Measurements from ENCODE around the gene HEXIM1. TPM values are rescaled to one million over a fixed set of nuclear protein-coding genes. Genes with fewer than 3 reads are reported as not detected.

The HEXIM1 gene
- total and polyA plus RNA-seq, 2 experiments from 2014 or later: 13.5 to 17.1 TPM

DNA sequence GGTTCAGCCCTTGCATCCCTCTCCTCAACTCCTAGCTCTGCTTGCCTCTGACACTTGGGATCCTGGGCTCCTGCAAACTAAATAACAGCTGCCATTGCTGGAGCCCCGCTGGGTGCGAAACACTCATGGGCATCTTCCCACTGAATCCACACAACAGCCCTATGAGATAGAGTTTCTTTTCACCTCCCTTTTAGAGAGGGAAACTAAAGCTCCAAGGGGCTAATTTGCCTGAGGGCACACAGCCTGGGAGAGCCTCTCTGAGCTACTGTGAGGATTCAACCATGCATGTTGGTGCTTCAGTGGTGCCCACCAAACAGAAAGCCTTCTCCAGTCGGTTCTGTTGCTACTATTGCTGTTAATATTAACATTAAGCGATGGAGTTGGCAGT, 8.7 kb upstream of the HEXIM1 start:
- Histone ChIP-seq H3K4me2 (no peak overlapping the region), H3K4me3 (no peak overlapping the region), H3K4me1 (ENCODE audit: insufficient read depth) (peaks cover 20% of the 10 kb centered on the region), H3K27ac (no peak overlapping the region), H4K20me1 (ENCODE audit: insufficient read depth, poor library complexity, severe bottlenecking) (no peaks in the 10 kb centered on the region), H2AFZ (no peak overlapping the region), H3K27me3 (no peaks in the 10 kb centered on the region), H3K9me2 (replicated peaks; ENCODE audit: insufficient read depth) (no peaks in the 10 kb centered on the region), H3K9me3 (ENCODE audit: low read depth) (no peaks in the 10 kb centered on the region), H3K36me3 (replicated peaks; ENCODE audit: insufficient read depth, low read depth) (no peaks in the 10 kb centered on the region), H3K79me2 (peaks cover 4% of the 10 kb centered on the region)
- TF ChIP-seq EZH2phosphoT487 (IDR thresholded peaks at IDR 0.05; ENCODE audit: low read depth, severe bottlenecking, unreplicated experiment) (no peak), EZH2 (IDR thresholded peaks at IDR 0.05; ENCODE audit: borderline replicate concordance) (no peak)
- TF ChIP-seq, protein P1, sequence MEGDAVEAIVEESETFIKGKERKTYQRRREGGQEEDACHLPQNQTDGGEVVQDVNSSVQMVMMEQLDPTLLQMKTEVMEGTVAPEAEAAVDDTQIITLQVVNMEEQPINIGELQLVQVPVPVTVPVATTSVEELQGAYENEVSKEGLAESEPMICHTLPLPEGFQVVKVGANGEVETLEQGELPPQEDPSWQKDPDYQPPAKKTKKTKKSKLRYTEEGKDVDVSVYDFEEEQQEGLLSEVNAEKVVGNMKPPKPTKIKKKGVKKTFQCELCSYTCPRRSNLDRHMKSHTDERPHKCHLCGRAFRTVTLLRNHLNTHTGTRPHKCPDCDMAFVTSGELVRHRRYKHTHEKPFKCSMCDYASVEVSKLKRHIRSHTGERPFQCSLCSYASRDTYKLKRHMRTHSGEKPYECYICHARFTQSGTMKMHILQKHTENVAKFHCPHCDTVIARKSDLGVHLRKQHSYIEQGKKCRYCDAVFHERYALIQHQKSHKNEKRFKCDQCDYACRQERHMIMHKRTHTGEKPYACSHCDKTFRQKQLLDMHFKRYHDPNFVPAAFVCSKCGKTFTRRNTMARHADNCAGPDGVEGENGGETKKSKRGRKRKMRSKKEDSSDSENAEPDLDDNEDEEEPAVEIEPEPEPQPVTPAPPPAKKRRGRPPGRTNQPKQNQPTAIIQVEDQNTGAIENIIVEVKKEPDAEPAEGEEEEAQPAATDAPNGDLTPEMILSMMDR (IDR thresholded peaks at IDR 0.05; ENCODE audit: poor library complexity): no peak
- 86% methylated on average over 4 of the region's 4 CpGs for WGBS (ENCODE audit: low lambda C conversion rate, missing lambda C conversion rate)
- no peak for DNase-seq (ENCODE audit: low spot score)

DNA sequence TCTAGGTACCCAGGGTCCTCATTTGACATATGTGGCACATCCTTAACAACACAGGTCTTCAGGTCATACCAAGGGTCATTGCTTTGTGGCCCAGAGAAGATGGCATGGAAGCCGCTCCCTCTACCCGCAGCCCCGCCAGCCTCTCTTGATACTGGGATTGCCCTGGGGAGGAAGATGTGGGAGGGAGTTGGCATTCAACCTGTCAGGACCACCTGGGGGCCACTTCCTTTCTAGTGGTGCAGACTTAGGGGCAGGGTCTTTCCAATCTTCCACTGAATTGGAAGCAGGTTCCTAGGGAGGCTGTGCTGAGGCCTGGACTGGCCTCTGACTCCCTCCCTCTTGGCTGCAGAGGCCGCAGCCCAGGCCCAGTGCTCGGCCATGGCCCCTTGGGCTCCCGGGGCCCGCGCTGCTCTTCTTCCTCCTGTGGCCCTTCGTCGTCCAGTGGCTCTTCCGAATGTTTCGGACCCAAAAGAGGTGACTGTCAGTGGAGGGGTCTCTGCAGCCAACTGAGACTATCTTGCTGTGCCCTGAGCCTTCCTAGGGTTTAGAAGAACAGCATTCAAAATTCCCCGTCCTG, 5.1 kb upstream of the HEXIM1 start:
- no peaks in the 10 kb centered on the region for H4K20me1 ChIP-seq (ENCODE audit: insufficient read depth, poor library complexity, severe bottlenecking)
- H3K9me2 ChIP-seq (replicated peaks; ENCODE audit: insufficient read depth): no peaks in the 10 kb centered on the region
- peak overlapping the region; percentile 95 for H3K27ac ChIP-seq
- no peak for TF ChIP-seq EZH2 (IDR thresholded peaks at IDR 0.05; ENCODE audit: borderline replicate concordance)
- TF ChIP-seq, protein P1 (IDR thresholded peaks at IDR 0.05; ENCODE audit: poor library complexity): no peak
- no peak for TF ChIP-seq EZH2phosphoT487 (IDR thresholded peaks at IDR 0.05; ENCODE audit: low read depth, severe bottlenecking, unreplicated experiment)
- WGBS (ENCODE audit: low lambda C conversion rate, missing lambda C conversion rate): 88% methylated on average over 13 of the region's 13 CpGs
- no peak overlapping the region for H3K4me3 ChIP-seq
- no peaks in the 10 kb centered on the region for H3K36me3 ChIP-seq (replicated peaks; ENCODE audit: insufficient read depth, low read depth)
- no peak for DNase-seq (ENCODE audit: low spot score)
- no peaks in the 10 kb centered on the region for H3K9me3 ChIP-seq (ENCODE audit: low read depth)
- H3K4me1 ChIP-seq (ENCODE audit: insufficient read depth): peaks cover 27% of the 10 kb centered on the region
- peak overlapping the region; percentile 89 for H2AFZ ChIP-seq
- no peaks in the 10 kb centered on the region for H3K27me3 ChIP-seq
- H3K4me2 ChIP-seq: peak overlapping the region; percentile 75
- no peaks in the 10 kb centered on the region for H3K79me2 ChIP-seq

DNA sequence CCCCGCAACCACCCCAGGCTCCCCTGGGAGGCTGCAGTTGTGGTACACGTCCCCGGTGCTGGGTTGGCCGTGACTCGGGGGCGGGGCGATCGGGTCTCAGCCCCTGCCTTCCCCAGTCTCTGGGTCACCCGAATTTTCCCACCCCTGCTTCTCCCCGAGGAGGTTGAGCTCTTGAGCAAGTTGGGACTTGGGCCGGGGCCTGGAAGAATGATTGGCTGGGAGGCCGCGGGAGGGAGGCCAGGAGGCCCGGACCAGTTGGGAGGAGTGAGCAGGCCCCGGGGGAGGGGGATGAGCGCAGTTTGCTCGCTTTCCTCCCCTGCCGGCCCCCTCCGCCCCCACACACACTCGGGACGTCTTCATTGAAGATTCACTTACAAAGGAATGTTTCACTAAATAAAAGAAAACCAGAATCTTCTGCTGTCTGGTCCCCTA, 4.5 kb upstream of the HEXIM1 start:
- WGBS (ENCODE audit: low lambda C conversion rate, missing lambda C conversion rate): 17% methylated on average over 21 of the region's 21 CpGs
- Histone ChIP-seq H4K20me1 (ENCODE audit: insufficient read depth, poor library complexity, severe bottlenecking) (peaks cover under 1% of the 10 kb centered on the region), H3K4me1 (ENCODE audit: insufficient read depth) (peaks cover 27% of the 10 kb centered on the region), H3K9me2 (replicated peaks; ENCODE audit: insufficient read depth) (no peaks in the 10 kb centered on the region), H3K9me3 (ENCODE audit: low read depth) (no peaks in the 10 kb centered on the region), H3K27ac (peak overlapping the region; percentile 95), H3K4me3 (peak overlapping the region; percentile 28), H3K36me3 (replicated peaks; ENCODE audit: insufficient read depth, low read depth) (no peaks in the 10 kb centered on the region), H3K4me2 (peak overlapping the region; percentile 75), H2AFZ (peak overlapping the region; percentile 89), H3K79me2 (peaks cover under 1% of the 10 kb centered on the region), H3K27me3 (no peaks in the 10 kb centered on the region)
- DNase-seq (ENCODE audit: low spot score): peak; percentile 83
- TF ChIP-seq EZH2phosphoT487 (IDR thresholded peaks at IDR 0.05; ENCODE audit: low read depth, severe bottlenecking, unreplicated experiment) (no peak), EZH2 (IDR thresholded peaks at IDR 0.05; ENCODE audit: borderline replicate concordance) (no peak)
- TF ChIP-seq, protein P1 (IDR thresholded peaks at IDR 0.05; ENCODE audit: poor library complexity): no peak

Measured in hepatocyte (in vitro differentiated cells).